CD4-positive, CD25-positive, alpha-beta regulatory T cell (primary cell): Measurements from ENCODE around the gene SPHKAP. TPM values are rescaled to one million over a fixed set of nuclear protein-coding genes. Genes with fewer than 3 reads are reported as not detected.
A peak's percentile ranks its signal among the peaks of the same experiment; 100 is the strongest.
"Not testable (repeated sequence)": the region's sequence is repeated elsewhere in the genome, so short reads cannot be mapped to it uniquely, and the experiment has no call there.

Experiments
- ATAC-seq, 2 donors: fragments of 150-1000 bp; cut with Tn5 transposase; one replicate each; pipeline ENCODE4 v1.10.0; 2021; ENCODE audit warnings: low read depth in 2 of 2, moderate number of reproducible peaks in 2 of 2, moderate library complexity in 1 of 2
- DNase-seq, 3 donors: peaks; one replicate each; pipeline versions ENCODE4 v3.0.0 to v3.0.0-alpha.2; 2012 to 2022; ENCODE audit warnings: mixed read lengths in 1 of 3
- H3K27ac ChIP-seq: one replicate; pipeline ENCODE4 v1.7.0; 2013; ENCODE audit warnings: mild to moderate bottlenecking, low read length; ENCODE audit not compliant: insufficient read depth, poor library complexity, severe bottlenecking
- H3K27me3 ChIP-seq: one replicate; pipeline ENCODE4 v1.7.0; 2013; ENCODE audit warnings: low read length; ENCODE audit not compliant: control insufficient read depth, insufficient read depth
- H3K36me3 ChIP-seq: one replicate; pipeline ENCODE4 v1.7.0; 2013; ENCODE audit warnings: mild to moderate bottlenecking, low read length, moderate library complexity; ENCODE audit not compliant: control insufficient read depth, insufficient read depth
- H3K4me1 ChIP-seq: 2 replicates; pipeline ENCODE4 v1.7.0; 2013; ENCODE audit warnings: mild to moderate bottlenecking, low read length; ENCODE audit not compliant: insufficient read depth, control insufficient read depth, poor library complexity, severe bottlenecking
- H3K4me3 ChIP-seq: one replicate; pipeline ENCODE4 v1.7.0; 2013; ENCODE audit warnings: low read depth, mild to moderate bottlenecking, low read length, moderate library complexity
- H3K9me3 ChIP-seq, 2 experiments: 1 replicate in 1 of 2; 2 replicates in 1 of 2; pipeline ENCODE4 v1.7.0; 2013; ENCODE audit warnings: low read length in 2 of 2, mild to moderate bottlenecking in 1 of 2, moderate library complexity in 1 of 2; ENCODE audit not compliant: control insufficient read depth in 2 of 2
- H3K27ac Mint-ChIP-seq, 3 donors: one replicate each; pipeline ENCODE4 v1.8.0; 2020 to 2022; ENCODE audit warnings: mild to moderate bottlenecking in 3 of 3, mixed read lengths in 3 of 3, moderate library complexity in 2 of 3
- H3K27me3 Mint-ChIP-seq: one replicate; pipeline ENCODE4 v1.8.0; 2022; ENCODE audit warnings: mild to moderate bottlenecking, mixed read lengths
- H3K36me3 Mint-ChIP-seq: one replicate; pipeline ENCODE4 v1.8.0; 2020; ENCODE audit warnings: mixed read lengths
- H3K4me1 Mint-ChIP-seq, 4 donors: one replicate each; pipeline ENCODE4 v1.8.0; 2020 to 2022; ENCODE audit warnings: mixed read lengths in 4 of 4, mild to moderate bottlenecking in 1 of 4
- H3K4me3 Mint-ChIP-seq, 4 donors: one replicate each; pipeline ENCODE4 v1.8.0; 2020 to 2022; ENCODE audit warnings: mild to moderate bottlenecking in 4 of 4, mixed read lengths in 4 of 4, moderate library complexity in 3 of 4
- H3K9me3 Mint-ChIP-seq, 7 donors: one replicate each; pipeline ENCODE4 v1.8.0; 2020 to 2022; ENCODE audit warnings: mixed read lengths in 7 of 7, mild to moderate bottlenecking in 3 of 7, moderate library complexity in 2 of 7
- polyA plus RNA-seq, 4 donors: library from polyadenylated mRNA; unstranded; fragments of 300-500 nt; fragmentation: Illumina TruSeq; gene quantifications; one replicate each; pipeline ENCODE4 v1.2.3, GENCODE V29; 2021
- total RNA-seq: library from RNA; stranded (reverse); gene quantifications from one replicate; pipeline ENCODE4 v1.2.3, GENCODE V29; 2022

Gene SPHKAP
- total RNA-seq: not detected
- not detected for polyA plus RNA-seq

DNA sequence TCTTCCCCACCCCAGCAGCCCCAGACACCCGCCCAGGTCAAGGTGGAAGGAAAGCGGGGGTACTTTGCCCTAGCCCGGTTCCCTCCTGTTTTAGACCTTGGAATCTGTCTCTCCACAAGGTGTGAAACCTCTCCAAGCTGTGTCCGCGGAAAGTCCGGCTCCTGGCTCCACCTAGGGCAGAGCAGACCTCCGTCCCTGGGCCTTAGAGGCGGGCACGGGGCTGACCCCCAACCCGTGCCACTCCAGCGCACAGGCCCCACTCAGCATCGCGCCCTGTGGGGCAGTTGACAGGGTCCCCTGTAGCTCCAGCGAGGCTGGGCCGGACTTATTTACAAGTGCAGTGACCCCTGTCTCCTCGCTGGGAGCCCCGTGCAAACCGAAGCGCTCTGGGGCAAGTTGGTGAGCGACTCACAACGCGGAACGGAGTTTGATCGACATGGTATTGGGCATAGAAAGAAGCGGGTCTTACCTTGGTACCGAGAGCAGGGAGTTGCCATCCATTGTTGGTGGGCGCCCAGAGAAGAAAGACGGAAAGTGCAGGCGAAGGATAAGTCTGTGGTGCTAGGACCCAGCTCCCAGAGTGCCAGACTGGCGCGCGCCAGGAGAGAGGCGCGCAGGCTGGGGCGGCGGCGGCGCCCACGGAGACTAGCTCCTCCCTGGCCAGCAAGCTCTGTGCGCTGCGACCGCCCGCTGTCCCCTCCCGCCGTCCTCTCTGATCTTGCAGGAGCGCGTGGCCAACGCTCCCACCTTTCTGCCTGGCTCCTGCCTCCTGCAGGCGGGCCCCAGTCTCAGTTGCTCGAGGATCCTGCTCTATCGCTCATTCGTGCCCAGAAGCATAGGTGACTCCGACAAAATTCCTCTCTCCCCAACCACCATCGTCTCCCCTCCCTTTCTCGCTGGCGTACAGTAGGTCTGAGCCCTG, at the start of gene SPHKAP:
SPHKAP (minus strand) TSS at position 590 of the 922 bp plus-strand sequence; CDS start at position 501, 89 bp downstream.
- Histone ChIP-seq H3K27me3 (no peaks in the 10 kb centered on the region), H3K4me3 (no peak within 1 kb of the TSS), H3K36me3 (no peaks in the 10 kb centered on the region), H3K27ac (no peak within 1 kb of the TSS), H3K4me1 (no peaks in the 10 kb centered on the region), H3K9me3 (no peaks in the 10 kb centered on the region)
- Mint-ChIP-seq H3K4me1 (no peaks in the 10 kb centered on the region), H3K27ac (no peak within 1 kb of the TSS), H3K36me3 (no peaks in the 10 kb centered on the region), H3K9me3 (peaks cover 0 to 14% (median 2%) of the 10 kb centered on the region in 7 donors), H3K27me3 (peaks cover 4% of the 10 kb centered on the region), H3K4me3 (peak within 1 kb of the TSS in 1 of 4 donors; percentile 68)
- DNase-seq: no peak
- no peak for ATAC-seq

- Histone ChIP-seq H3K36me3 (no peaks in the 10 kb centered on the region), H3K27ac (no peak overlapping the region), H3K9me3 (no peaks in the 10 kb centered on the region), H3K27me3 (no peaks in the 10 kb centered on the region), H3K4me3 (no peak overlapping the region), H3K4me1 (no peaks in the 10 kb centered on the region)
- no peaks in the 10 kb centered on the region for H3K27me3 Mint-ChIP-seq
- peaks cover 0 to 9% (median 0%) of the 10 kb centered on the region in 7 donors for H3K9me3 Mint-ChIP-seq
- no peak overlapping the region for H3K4me3 Mint-ChIP-seq
- ATAC-seq: no peak
- no peaks in the 10 kb centered on the region for H3K36me3 Mint-ChIP-seq
- no peaks in the 10 kb centered on the region for H3K4me1 Mint-ChIP-seq
- DNase-seq: no peak
- H3K27ac Mint-ChIP-seq: no peak overlapping the region
These were observed 46.0 kb upstream of the SPHKAP start for GRCh38 chr2:228227466-228227865.

DNA sequence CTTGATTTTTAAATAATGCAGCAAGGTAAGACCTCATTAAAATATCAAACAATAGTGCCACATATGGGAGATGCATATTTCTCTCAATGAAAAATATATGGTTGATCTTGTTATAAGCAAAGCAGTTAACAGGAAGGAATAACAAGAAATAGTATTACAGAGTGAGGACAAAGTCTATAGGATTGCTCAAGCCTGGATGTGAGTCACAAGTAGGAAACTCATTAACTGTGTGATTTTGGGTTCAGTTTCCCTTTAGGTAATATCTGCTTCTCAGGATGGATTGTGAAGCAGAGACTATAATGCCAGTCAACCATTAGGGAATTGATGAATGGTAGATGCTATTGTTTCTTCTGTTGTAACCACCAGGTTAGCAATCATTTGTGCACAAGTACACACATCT, 42.9 kb upstream of the SPHKAP start:
- DNase-seq (no peak), ATAC-seq (no peak)
- Histone ChIP-seq H3K36me3 (no peaks in the 10 kb centered on the region), H3K27me3 (no peaks in the 10 kb centered on the region), H3K4me3 (no peak overlapping the region), H3K4me1 (no peaks in the 10 kb centered on the region), H3K27ac (no peak overlapping the region), H3K9me3 (no peaks in the 10 kb centered on the region)
- no peak overlapping the region for H3K27ac Mint-ChIP-seq
- H3K4me3 Mint-ChIP-seq: no peak overlapping the region
- H3K36me3 Mint-ChIP-seq: no peaks in the 10 kb centered on the region
- H3K27me3 Mint-ChIP-seq: no peaks in the 10 kb centered on the region
- peaks cover 0 to 5% (median 2%) of the 10 kb centered on the region in 7 donors for H3K9me3 Mint-ChIP-seq
- no peaks in the 10 kb centered on the region for H3K4me1 Mint-ChIP-seq

- DNase-seq, H3K27me3 Mint-ChIP-seq, H3K36me3 ChIP-seq, H3K4me1 ChIP-seq, H3K27ac ChIP-seq, H3K27ac Mint-ChIP-seq, H3K4me3 ChIP-seq, H3K9me3 ChIP-seq, H3K4me1 Mint-ChIP-seq, H3K4me3 Mint-ChIP-seq, H3K27me3 ChIP-seq, ATAC-seq, H3K36me3 Mint-ChIP-seq: not testable (repeated sequence)
- H3K9me3 Mint-ChIP-seq: peaks cover 0 to 11% (median 4%) of the 10 kb centered on the region in 7 donors
These were observed 37.1 kb upstream of the SPHKAP start for GRCh38 chr2:228218593-228218992.

DNA sequence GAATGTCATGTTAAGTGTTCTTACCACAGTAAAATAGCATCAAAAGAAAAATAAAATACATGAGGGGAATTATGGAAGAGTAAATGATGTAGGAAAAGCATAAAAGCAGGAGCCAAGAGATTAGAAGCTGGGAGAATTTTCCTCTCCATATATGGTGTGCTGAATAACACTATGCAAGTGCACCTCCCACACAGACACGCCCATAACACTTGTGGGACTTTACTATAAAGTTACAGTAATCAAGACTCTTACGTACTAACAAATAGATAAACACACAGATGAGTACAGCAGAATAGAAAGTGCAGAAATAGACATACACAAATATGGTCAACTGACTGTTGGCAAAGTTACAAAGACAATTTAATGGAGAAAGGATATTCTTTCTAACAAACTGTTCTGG, 16.0 kb upstream of the SPHKAP start:
- DNase-seq: no peak
- Histone ChIP-seq H3K27me3 (no peaks in the 10 kb centered on the region), H3K9me3 (no peaks in the 10 kb centered on the region), H3K27ac (no peak overlapping the region), H3K4me3 (no peak overlapping the region), H3K36me3 (no peaks in the 10 kb centered on the region), H3K4me1 (no peaks in the 10 kb centered on the region)
- H3K27me3 Mint-ChIP-seq: no peaks in the 10 kb centered on the region
- no peaks in the 10 kb centered on the region for H3K4me1 Mint-ChIP-seq
- no peaks in the 10 kb centered on the region for H3K36me3 Mint-ChIP-seq
- no peak overlapping the region for H3K27ac Mint-ChIP-seq
- ATAC-seq: no peak
- H3K4me3 Mint-ChIP-seq: no peak overlapping the region
- peaks cover 0 to 10% (median 3%) of the 10 kb centered on the region in 7 donors for H3K9me3 Mint-ChIP-seq

GRCh38 chr2:228180181-228181097, 1.0 kb downstream of the SPHKAP start:
- no peaks in the 10 kb centered on the region for H3K27me3 ChIP-seq
- no peaks in the 10 kb centered on the region for H3K4me1 ChIP-seq
- no peak overlapping the region for H3K4me3 Mint-ChIP-seq
- peaks cover 4% of the 10 kb centered on the region for H3K27me3 Mint-ChIP-seq
- no peaks in the 10 kb centered on the region for H3K4me1 Mint-ChIP-seq
- DNase-seq: no peak
- H3K36me3 ChIP-seq: no peaks in the 10 kb centered on the region
- H3K4me3 ChIP-seq: no peak overlapping the region
- no peaks in the 10 kb centered on the region for H3K9me3 ChIP-seq
- H3K27ac ChIP-seq: no peak overlapping the region
- no peak for ATAC-seq
- H3K36me3 Mint-ChIP-seq: no peaks in the 10 kb centered on the region
- H3K27ac Mint-ChIP-seq: no peak overlapping the region
- peaks cover 0 to 19% (median 2%) of the 10 kb centered on the region in 7 donors for H3K9me3 Mint-ChIP-seq

- Histone ChIP-seq H3K4me1 (no peaks in the 10 kb centered on the region), H3K36me3 (no peaks in the 10 kb centered on the region), H3K27ac (no peak overlapping the region), H3K4me3 (no peak overlapping the region), H3K9me3 (no peaks in the 10 kb centered on the region), H3K27me3 (no peaks in the 10 kb centered on the region)
- ATAC-seq (no peak), DNase-seq (no peak)
- Mint-ChIP-seq H3K4me3 (no peak overlapping the region), H3K9me3 (peaks cover 0 to 5% (median 0%) of the 10 kb centered on the region in 7 donors), H3K27ac (no peak overlapping the region), H3K4me1 (no peaks in the 10 kb centered on the region), H3K27me3 (no peaks in the 10 kb centered on the region), H3K36me3 (no peaks in the 10 kb centered on the region)
These were observed 14.2 kb downstream of the SPHKAP start for GRCh38 chr2:228167290-228167689.
